Hypothalamus (tissue), 51 donors: ENCODE measurements around the gene IQGAP2.

Experiments used
- DNase-seq, 51 donors: peaks; one replicate each; lab custom pipeline; 2025; lab: John Stamatoyannopoulos, UW

The IQGAP2 gene

DNA sequence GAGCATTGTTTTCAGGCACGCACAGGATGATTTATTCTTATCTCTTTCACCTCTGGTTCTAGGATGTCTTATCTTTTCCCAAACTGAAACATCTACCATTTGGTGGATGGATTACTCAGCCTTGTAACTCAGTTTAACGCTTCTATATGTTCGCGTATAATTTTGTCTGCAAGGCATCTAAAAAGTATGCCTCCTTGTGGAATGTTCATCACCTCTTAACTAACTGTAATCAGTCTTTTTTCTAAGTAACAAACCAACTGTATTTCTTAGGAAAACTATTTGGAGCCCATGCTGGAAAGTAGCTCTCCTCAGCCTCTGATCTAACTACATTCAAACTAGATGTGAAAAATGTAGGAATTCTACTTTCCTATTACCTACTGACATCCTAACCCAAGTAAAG, 231.6 kb downstream of the IQGAP2 start:
- no peak for DNase-seq

DNA sequence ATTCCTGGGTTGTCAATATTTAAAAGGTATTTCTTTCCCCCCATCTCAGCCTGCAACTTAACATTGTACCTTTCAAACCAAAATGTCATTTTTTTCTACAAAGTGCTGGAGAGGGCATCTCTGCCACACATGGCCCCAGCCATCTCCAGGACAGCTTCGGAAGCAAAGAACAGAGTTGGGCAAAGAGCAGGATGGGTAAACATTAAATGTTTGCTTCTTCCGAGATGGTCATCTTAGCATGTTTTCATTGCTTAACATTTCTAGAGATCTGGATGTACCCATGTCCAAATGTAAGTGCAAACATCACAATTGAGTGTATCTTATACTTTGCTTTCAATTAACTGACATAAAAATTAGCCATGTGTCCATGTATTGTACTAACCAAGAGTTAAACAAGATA, 234.4 kb downstream of the IQGAP2 start:
- no peak for DNase-seq

DNA sequence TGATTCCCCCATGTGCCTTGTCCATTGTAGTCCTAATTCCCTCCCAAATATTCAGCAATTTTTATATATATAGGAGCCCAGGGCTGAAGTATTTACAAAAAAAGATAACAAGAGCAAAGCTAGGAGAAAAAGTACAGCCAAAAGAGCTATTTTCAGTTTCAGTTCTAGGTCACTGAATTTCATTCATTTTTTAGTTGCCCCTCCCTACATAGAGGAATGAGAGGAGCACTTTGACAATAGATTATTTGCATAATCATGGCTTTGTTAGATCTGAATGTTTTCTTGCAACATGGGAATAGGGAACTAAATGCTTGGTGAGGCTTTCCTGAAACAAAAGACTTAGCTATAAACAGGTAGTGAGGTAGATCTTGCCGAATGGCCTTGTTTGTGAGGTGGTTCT, 235.4 kb downstream of the IQGAP2 start:
- no peak for DNase-seq

DNA sequence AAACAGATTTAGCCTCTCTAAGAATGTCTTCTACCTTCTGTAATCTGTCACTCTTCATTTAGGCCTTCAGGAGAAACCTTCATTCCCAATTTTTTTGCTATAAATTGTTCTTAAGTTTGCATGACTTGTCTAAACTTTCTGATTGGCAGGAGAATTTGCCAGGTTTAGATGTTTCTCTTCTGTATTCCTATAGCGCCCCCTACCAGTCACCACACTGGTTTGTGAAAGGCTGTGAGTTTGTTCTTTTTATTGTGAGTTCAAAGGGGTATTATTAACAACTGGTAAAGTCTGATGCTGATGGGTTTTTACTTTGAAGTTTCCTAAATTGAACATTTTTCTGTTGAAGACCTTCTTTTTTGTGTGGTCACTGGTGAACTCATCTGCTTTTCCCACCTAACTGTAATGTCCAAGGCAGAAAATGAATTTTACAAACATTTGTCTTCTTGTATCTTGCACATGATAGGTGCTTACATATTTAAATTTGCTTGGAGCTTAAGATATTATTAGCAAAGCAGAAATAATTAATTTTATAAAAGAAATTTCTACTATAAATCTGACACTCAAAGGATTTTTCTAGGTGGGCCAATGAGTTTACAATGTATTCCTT, 238.5 kb downstream of the IQGAP2 start:
- DNase-seq, result peak in 18 of 51 donors; percentile 2 to 59 (median 9)

DNA sequence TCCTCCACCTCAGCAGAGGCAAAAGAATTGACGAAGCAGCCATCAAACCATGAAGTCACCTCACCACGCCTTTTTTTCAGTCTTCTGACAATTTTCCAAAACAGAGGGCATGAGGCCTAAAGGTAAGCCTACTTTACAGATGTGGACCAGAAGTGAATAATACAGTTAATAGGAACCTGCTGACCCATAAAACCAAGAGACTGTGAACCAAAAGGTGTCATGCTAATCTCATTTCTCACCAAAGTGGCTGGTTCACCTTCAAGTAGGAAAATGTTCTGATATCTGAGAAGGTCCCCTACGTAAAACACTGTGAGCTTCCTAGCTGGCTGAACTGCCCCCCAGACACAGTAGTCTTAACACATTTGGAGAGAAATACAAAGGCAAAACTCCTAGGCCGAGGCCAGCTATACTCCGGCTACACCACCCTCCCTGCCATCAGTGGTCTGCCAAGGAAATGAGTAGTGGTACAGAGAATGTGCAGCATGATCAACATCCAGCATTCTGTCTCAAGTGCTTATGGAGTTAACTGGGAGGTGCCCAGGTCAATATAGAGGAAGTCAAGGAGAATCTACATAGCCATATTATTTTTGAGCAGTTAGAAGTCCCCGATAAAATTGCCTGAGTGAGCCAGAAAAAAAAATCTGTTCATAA, 239.4 kb downstream of the IQGAP2 start:
- no peak for DNase-seq

DNA sequence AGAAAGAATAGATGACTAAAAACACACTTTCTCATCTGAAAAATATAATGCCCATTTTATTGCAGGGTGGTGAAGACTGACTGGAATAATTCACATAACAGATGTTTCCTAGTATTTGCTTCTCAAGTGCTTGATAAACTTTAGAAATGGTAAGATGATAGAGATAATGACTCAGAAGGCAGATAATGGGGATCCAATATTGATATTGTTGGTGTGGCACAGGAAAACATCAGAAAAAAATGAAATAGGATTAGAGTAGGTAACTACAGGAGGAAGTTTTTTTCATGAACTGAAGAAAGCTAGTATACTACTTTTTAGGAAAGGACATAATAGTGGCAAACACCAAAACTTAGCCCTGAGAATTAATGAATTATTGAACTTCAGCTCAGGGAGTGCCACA, 240.3 kb downstream of the IQGAP2 start:
- no peak for DNase-seq

DNA sequence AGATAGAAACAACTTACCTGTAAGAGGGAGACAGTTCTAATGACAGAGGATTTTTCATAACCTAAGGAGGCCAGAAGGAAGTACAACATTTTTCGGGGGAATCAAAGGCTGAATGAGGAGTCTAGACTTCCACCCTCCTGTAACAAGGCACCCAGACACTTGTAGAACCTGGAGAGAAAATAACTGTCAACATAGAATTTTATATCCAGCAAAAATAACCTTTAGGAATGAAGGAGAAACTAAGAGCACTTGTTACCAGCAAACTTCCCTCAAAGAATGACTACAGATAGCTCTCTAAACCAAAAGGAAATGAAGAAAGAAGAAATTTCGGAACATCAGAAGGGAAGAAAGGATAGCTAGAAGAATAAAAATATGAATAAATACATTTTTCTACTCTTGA, 246.1 kb downstream of the IQGAP2 start:
- no peak for DNase-seq

DNA sequence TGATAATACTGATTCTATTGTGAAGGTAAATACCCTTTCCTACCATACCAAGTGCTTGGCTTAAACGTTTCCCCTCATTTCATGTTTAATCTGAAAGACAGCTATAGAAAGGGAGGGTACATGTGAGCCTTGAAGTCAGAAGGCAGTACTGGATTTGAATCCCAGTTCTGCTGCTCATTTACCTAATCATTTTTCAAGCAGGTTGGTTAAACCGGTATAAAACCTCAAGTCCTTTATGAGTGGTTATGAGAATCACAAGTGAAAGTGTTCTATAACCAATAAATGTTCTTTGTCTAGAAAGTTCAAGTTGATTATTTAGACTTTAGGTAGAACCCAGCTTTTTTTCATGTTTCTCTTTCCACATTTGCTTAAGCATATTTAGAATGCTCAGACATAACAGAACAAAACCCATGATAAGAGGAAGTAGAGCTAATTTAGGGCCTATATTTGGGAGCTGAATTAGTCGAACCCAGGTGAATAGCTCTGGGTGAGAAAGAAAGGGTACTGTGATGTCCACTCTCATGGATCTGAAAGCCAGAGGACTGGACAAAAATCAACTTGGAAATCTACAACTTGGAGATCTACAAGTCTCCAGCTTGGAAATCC, 249.8 kb downstream of the IQGAP2 start:
- DNase-seq, result no peak

DNA sequence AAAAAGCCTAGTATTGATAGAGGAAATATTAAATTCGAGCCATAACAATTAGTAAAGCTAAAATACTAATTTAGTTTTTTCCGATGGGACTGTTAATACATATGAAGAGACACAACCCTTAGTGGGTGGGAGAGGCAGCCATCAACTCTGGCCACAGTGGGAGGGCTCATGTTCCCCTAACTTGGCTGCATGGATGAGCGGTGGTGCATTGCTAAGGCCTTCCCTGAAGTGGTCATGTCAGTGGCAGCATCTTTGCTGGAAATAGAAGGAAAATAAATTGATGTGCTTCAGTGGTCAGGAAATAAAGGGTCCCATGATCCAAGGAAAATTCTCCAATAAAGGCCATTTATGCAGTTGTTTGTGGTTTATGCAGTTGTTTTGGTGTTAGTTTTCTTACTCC, 254.0 kb downstream of the IQGAP2 start:
- no peak for DNase-seq

DNA sequence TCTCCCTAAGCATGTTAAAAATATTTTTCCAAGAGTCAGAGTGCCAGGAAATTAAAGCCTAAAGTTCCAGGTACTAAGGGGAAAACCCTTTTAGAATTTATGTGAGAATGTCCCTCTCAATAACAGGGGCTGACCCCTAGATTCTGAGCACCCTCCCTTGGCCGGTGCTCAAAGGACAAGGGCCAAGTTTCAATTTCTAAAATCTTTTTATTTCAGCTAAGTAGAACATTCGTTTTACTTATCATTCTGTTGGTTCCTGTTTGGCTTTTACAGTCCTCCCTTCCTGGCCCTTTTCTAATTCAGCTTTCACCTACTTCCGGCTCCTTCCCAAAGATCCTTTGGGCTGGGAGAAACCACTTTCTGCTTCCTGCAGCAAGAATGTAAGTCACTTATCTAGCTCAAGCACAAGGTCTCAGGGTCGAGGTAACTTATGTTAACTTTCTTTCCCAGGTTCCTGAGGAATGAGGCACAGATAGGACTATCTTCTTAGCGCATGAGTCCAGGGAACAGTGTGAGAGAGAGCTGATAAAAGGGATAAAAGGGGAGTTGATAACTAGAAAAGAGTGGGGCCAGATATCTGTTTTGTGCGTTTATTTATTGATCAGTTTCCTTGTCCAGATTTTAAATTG, 254.7 kb downstream of the IQGAP2 start:
- DNase-seq, result no peak

DNA sequence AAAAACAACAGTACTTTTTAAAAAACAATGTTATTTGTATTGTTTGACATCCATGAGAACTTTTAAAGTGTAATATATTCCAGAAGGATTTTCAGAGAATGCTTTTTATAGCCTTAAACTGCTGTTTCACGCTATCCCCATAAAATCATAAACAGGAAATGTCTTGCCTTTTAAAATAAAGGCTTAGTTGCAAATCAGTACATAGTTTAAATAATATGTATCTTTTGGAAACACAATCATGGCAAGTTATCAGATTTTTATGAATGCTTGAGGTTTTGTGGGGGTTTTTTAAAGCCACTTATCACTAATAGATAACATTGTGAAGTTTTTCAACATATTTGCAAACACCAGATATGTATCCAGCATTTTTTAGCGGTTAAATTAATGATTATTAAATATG, 257.3 kb downstream of the IQGAP2 start:
- DNase-seq, result no peak

DNA sequence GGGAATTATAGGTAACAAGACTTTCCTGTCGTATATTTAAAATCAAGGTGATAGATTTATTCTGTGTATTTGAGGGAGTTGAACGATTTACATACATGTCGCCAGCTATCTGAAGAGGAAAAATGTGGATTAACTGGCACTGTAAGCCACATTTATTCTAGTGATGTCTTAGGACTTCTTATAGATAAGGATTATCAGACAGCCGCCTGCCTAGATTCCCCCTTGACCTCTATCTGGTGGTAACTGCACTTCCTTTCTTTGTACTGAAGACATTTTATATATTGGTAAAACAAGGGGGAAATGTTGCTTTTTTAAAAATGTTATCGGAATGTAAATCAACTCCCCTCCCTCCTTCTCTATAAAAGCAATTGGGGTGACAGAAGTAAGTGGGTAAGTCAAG, 259.4 kb downstream of the IQGAP2 start:
- no peak for DNase-seq

DNA sequence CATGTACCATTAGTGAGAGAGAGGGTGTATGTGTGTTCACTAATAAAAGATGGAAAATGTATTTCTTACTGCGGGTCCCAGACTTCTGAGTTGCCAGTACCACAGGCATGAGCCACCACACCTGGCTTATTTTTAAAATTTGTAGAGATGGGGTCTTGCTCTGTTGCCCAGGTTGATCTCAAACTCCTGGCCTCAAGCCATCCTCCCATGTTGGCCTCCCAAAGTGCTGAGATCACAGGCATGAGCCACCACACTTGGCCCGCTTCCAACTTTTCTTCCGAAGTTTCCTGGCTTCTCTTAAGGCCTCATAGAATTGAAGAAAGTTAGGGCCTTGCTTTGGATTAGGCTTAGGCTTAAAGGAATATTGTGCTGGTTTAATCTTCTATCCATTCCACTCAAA, 260.5 kb downstream of the IQGAP2 start:
- DNase-seq, result no peak

DNA sequence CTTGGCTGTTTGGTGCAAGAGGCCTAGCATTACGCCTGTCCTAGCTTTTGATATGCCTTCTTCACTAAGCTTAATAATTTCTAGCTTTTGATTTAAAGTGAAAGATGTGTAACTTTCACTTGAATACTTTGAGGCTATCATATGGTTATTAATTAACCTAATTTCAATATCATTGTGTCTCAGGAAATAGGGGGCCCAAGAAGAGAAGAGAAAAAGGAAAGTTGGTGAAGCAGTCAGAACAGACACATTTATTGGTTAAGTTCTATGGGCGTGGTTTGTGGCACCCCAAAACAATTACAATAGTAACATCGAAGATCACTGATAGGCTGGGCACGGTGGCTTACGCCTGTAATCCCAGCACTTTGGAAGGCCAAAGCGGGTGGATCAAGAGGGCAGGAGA, 261.0 kb downstream of the IQGAP2 start:
- no peak for DNase-seq

DNA sequence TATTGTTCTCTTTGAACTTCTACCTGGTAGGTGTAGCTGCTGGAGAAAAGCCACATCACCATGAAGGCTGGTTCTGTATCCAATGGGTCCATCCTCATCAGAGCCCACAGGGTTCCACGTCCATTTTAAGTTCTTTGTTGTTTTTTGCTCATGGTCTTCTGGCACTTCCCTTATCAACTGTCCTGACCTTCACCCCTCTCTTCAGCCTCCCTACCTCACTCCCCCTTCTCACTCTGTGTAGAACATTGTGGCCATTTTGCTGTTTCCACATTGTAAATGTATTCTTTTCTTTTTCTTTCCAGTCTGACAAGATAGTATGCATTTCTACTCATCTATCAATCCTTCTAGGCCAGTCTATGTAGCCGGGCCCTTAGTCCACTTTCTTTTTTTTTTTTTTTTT, 264.4 kb downstream of the IQGAP2 start:
- DNase-seq, result no peak

DNA sequence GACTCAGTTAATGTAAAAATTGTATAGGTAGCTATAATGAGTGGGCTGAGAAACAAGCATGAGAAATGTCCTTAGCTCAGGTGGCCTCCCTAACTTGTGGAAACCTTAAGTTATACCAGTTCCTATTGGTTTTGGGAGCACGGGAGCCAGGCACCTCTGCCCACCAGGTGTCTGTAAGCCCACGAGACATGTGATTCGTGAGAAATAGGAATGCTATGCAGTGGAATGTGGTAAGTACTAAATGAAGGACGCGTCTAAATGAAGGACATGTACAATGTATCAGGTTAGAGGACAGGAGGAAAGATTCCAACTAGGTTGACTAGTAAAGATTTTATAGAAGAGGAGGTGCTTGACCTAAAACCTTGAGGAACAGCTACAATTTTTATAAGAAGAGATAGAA, 266.2 kb downstream of the IQGAP2 start:
- no peak for DNase-seq

DNA sequence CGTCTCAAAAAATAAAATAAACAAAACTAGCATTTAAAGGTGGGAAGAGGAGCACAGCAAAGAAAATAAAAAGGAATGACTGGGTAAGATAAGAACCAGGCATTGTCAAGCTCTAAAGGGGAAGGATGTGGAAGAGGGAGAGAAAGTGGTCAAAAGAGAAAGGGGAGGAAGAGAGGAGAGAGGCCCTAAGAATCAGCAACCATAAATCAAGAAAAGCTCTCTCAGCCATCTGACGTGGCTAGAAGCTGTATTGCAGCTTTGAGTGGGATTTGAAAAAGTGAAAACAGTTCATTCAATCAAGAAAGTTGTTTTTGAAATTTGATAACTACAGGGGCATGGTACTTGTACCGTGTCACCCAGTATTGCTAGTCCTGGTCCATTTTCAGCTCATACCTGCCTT, 267.4 kb downstream of the IQGAP2 start:
- no peak for DNase-seq

DNA sequence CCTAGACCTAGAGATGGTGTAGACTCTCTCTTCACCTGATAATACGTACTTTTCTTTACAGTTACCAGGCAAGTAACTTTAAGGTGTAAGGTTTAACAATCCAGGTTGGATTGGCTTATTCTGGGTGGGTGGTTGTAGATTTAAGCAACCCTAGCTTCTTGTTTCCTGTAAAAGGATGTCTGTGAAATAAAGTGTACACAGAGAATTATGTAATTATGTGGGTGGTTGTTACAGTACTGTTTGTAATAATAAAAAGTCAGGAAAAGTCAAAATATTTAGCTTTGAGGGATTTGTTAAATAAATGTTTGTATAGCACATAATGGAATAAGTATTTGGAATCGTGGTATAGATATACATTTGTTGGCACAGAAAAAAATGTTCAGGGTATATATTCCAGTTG, 269.2 kb downstream of the IQGAP2 start:
- DNase-seq, result no peak

DNA sequence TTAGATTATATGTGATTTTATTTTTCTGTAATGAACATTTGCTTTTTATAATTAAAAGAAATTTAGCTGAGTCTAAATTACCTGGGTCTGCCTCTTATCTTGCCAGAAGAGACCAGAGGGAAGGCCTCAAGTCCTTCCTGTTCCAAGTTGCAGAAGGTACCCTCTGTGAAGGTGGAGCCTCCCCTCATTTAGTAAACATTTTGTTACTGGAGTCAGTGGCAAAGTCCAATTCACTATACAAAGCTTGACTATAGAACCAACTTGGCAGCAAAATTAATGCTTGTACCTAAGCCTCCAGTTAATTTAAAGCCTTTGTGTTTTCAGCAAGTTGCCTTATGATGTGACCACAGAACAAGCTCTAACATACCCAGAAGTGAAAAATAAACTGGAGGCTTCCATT, 270.0 kb downstream of the IQGAP2 start:
- no peak for DNase-seq

DNA sequence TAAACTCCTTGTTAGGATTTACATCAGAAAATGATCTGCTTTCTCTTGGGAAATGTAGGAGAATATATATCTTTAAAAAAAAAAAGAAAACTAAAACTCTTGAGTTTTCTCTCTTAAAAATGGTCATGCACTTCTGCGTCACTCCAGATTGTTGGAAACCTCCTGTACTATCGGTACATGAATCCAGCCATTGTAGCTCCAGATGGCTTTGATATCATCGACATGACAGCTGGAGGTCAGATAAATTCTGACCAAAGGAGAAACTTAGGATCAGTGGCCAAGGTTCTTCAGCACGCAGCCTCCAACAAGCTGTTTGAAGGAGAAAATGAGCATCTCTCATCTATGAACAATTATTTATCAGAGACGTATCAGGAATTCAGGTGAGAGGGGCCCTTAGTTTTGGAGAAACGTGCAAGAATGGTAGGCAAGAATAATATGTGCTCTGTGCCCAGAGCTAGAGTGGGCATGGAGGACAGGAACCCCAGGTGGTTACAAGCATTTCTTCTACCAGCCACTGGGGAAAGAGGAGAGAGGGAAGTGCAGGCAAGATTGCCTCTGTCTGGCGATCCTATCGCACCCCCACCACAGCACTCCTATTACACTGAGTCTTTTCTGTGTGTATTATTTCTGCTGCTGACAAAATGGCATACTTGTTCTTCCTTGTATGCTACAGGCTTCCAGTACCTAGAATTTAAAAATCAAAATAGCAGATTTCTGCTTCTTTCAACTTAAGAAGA, 271.4 kb downstream of the IQGAP2 start:
- DNase-seq, result no peak

DNA sequence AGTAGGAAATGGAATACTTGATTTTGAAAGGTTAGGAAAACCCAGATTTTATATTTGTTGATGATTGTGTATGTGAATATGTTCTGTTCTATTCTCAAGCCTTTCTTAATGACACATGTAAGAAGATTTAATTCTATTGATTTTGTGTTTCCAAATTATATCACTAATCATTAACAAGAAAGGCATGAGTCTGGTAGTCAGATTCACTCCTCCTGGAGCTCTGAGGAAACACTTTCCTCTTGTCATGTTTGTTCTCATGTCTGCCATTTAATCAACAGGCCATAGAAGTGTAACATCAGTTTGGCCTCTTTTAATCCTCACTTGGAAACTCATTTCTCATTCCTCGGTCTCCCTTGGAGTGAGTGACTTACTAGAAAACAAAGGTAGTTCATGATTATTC, 272.3 kb downstream of the IQGAP2 start:
- DNase-seq, result no peak
